HCT116 (cell line): ENCODE results near the gene KLHDC4.

Experiments used
- CBX3 ChIP-seq: IDR thresholded peaks from 2 replicates; pipeline ENCODE4 v1.6.1; 2012; ENCODE audit warnings: low read depth
- CEBPB ChIP-seq: IDR thresholded peaks from 2 replicates; pipeline ENCODE4 v1.6.1; 2012; ENCODE audit warnings: low read depth
- EZH2 ChIP-seq: fragments of 200-600 bp; sonication (generic); IDR thresholded peaks from 2 replicates; pipeline ENCODE4 v1.6.1; 2017; ENCODE audit warnings: antibody characterized with exemption, mixed run types
- POLR2A ChIP-seq: IDR thresholded peaks from 2 replicates; pipeline ENCODE4 v1.7.0; 2011; ENCODE audit warnings: borderline replicate concordance; ENCODE audit not compliant: insufficient read depth, insufficient read length; ENCODE audit errors: extremely low read depth
- POLR2AphosphoS5 ChIP-seq: IDR thresholded peaks from 2 replicates; pipeline ENCODE4 v1.6.1; 2011; ENCODE audit warnings: mild to moderate bottlenecking, low read depth, low read length, moderate library complexity
- RAD21 ChIP-seq: IDR thresholded peaks from 2 replicates; pipeline ENCODE4 v1.6.1; 2012; ENCODE audit warnings: low read depth, mild to moderate bottlenecking
- SRF ChIP-seq: IDR thresholded peaks from 2 replicates; pipeline ENCODE4 v1.6.1; 2012; ENCODE audit warnings: low read depth
- ZBTB33 ChIP-seq: IDR thresholded peaks from 2 replicates; pipeline ENCODE4 v1.6.1; 2011; ENCODE audit warnings: mild to moderate bottlenecking, low read length, moderate library complexity; ENCODE audit not compliant: insufficient replicate concordance; ENCODE audit errors: extremely low read depth
- ZNF274 ChIP-seq: fragments of 200-500 bp; sonication (Bioruptor generic); IDR thresholded peaks from 2 replicates; pipeline ENCODE4 v1.6.1; 2014; ENCODE audit warnings: mild to moderate bottlenecking, low read depth, low read length, inconsistent platforms
- TF ChIP-seq, protein P1 (sequence below), 3 experiments: fragments of 200-600 bp in 1 of 3; sonication (generic) in 1 of 3; IDR thresholded peaks in 2 of 3; conservative IDR thresholded peaks in 1 of 3; 2 replicates each; pipeline ENCODE4 v1.5.1; 2012 to 2017; ENCODE audit warnings: low read depth in 2 of 3, low read length in 2 of 3, antibody characterized with exemption in 1 of 3, borderline replicate concordance in 1 of 3, control low read depth in 1 of 3, mild to moderate bottlenecking in 1 of 3, mixed read lengths in 1 of 3, mixed run types in 1 of 3, moderate library complexity in 1 of 3; ENCODE audit not compliant: insufficient read depth in 1 of 3
- TF ChIP-seq, protein P2 (sequence below): IDR thresholded peaks from 2 replicates; pipeline ENCODE4 v1.6.1; 2012
- TF ChIP-seq, protein P3 (sequence below): IDR thresholded peaks from 2 replicates; pipeline ENCODE4 v1.6.1; 2012; ENCODE audit warnings: low read depth

GRCh38 chr16:87701505-87701921 is 64.3 kb downstream of the KLHDC4 start:
- TF ChIP-seq EZH2: no peak
- no peak for TF ChIP-seq POLR2A
- TF ChIP-seq, protein P1, sequence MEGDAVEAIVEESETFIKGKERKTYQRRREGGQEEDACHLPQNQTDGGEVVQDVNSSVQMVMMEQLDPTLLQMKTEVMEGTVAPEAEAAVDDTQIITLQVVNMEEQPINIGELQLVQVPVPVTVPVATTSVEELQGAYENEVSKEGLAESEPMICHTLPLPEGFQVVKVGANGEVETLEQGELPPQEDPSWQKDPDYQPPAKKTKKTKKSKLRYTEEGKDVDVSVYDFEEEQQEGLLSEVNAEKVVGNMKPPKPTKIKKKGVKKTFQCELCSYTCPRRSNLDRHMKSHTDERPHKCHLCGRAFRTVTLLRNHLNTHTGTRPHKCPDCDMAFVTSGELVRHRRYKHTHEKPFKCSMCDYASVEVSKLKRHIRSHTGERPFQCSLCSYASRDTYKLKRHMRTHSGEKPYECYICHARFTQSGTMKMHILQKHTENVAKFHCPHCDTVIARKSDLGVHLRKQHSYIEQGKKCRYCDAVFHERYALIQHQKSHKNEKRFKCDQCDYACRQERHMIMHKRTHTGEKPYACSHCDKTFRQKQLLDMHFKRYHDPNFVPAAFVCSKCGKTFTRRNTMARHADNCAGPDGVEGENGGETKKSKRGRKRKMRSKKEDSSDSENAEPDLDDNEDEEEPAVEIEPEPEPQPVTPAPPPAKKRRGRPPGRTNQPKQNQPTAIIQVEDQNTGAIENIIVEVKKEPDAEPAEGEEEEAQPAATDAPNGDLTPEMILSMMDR (IDR thresholded peaks at IDR 0.05 in 2 of 3, conservative IDR thresholded peaks at IDR 0.05 in 1 of 3; ENCODE audit: borderline replicate concordance in 1 of 3, insufficient read depth in 1 of 3, low read depth in 2 of 3, low read length in 2 of 3): no peak
- TF ChIP-seq SRF: no peak
- no peak for TF ChIP-seq RAD21
- TF ChIP-seq, protein P2, sequence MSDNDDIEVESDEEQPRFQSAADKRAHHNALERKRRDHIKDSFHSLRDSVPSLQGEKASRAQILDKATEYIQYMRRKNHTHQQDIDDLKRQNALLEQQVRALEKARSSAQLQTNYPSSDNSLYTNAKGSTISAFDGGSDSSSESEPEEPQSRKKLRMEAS: no peak
- TF ChIP-seq CEBPB: no peak
- TF ChIP-seq, protein P3, sequence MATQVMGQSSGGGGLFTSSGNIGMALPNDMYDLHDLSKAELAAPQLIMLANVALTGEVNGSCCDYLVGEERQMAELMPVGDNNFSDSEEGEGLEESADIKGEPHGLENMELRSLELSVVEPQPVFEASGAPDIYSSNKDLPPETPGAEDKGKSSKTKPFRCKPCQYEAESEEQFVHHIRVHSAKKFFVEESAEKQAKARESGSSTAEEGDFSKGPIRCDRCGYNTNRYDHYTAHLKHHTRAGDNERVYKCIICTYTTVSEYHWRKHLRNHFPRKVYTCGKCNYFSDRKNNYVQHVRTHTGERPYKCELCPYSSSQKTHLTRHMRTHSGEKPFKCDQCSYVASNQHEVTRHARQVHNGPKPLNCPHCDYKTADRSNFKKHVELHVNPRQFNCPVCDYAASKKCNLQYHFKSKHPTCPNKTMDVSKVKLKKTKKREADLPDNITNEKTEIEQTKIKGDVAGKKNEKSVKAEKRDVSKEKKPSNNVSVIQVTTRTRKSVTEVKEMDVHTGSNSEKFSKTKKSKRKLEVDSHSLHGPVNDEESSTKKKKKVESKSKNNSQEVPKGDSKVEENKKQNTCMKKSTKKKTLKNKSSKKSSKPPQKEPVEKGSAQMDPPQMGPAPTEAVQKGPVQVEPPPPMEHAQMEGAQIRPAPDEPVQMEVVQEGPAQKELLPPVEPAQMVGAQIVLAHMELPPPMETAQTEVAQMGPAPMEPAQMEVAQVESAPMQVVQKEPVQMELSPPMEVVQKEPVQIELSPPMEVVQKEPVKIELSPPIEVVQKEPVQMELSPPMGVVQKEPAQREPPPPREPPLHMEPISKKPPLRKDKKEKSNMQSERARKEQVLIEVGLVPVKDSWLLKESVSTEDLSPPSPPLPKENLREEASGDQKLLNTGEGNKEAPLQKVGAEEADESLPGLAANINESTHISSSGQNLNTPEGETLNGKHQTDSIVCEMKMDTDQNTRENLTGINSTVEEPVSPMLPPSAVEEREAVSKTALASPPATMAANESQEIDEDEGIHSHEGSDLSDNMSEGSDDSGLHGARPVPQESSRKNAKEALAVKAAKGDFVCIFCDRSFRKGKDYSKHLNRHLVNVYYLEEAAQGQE: no peak
- no peak for TF ChIP-seq ZBTB33
- TF ChIP-seq POLR2AphosphoS5: no peak
- no peak for TF ChIP-seq ZNF274
- TF ChIP-seq CBX3: no peak
